Spinal cord (tissue), 10 donors: ENCODE data around the gene PRKCZ. TPM values are rescaled to one million over a fixed set of nuclear protein-coding genes. Genes with fewer than 3 reads are reported as not detected.
"Not testable (repeated sequence)": the region's sequence is repeated elsewhere in the genome, so short reads cannot be mapped to it uniquely, and the experiment has no call there.

Experiments used
- DNase-seq, 6 donors: peaks; one replicate each; pipeline versions ENCODE4 v3.0.0 to v3.0.0-alpha.2; 2013 to 2015; ENCODE audit warnings: low spot score in 6 of 6, low read depth in 4 of 6
- H3K27ac ChIP-seq: one replicate; pipeline ENCODE4 v1.5.1; 2013; ENCODE audit warnings: low read depth, low read length, control low read depth
- H3K27me3 ChIP-seq: one replicate; pipeline ENCODE4 v1.6.1; 2013; ENCODE audit warnings: low read length; ENCODE audit not compliant: control insufficient read depth, insufficient read depth
- H3K36me3 ChIP-seq: one replicate; pipeline ENCODE4 v1.6.1; 2013; ENCODE audit warnings: low read length; ENCODE audit not compliant: control insufficient read depth, insufficient read depth
- H3K4me1 ChIP-seq: one replicate; pipeline ENCODE4 v1.6.1; 2013; ENCODE audit warnings: low read length; ENCODE audit not compliant: control insufficient read depth, insufficient read depth
- H3K4me3 ChIP-seq: one replicate; pipeline ENCODE4 v1.5.1; 2013; ENCODE audit warnings: low read depth, low read length, control low read depth
- H3K9me3 ChIP-seq: one replicate; pipeline ENCODE4 v1.6.1; 2013; ENCODE audit warnings: low read length; ENCODE audit not compliant: control insufficient read depth, insufficient read depth
- WGBS: methylation state at CpG from one replicate; pipeline ENCODE4 v1.1.5; 2013; ENCODE audit warnings: missing lambda C conversion rate; ENCODE audit not compliant: insufficient coverage; 5-methylcytosine and 5-hydroxymethylcytosine counted together
- polyA plus RNA-seq, 2 donors: library from polyadenylated mRNA; unstranded; fragments of 120-200 nt; gene quantifications; one replicate each; pipeline ENCODE4 v1.2.1, GENCODE V29; 2013; ENCODE audit not compliant: insufficient read length in 2 of 2
- total RNA-seq, 2 donors: library from RNA; depleted of rRNA in 1 of 2; stranded (reverse); fragments of 120-200 nt in 1 of 2; fragments of >200 nt in 1 of 2; gene quantifications; one replicate each; pipeline versions ENCODE4 v1.2.3 to v1.2.4, GENCODE V29; 2013 to 2014
- donor health status: healthy.

The PRKCZ gene
- total and polyA plus RNA-seq, 4 donors = 33.2 to 131 (median 93.1) TPM

DNA sequence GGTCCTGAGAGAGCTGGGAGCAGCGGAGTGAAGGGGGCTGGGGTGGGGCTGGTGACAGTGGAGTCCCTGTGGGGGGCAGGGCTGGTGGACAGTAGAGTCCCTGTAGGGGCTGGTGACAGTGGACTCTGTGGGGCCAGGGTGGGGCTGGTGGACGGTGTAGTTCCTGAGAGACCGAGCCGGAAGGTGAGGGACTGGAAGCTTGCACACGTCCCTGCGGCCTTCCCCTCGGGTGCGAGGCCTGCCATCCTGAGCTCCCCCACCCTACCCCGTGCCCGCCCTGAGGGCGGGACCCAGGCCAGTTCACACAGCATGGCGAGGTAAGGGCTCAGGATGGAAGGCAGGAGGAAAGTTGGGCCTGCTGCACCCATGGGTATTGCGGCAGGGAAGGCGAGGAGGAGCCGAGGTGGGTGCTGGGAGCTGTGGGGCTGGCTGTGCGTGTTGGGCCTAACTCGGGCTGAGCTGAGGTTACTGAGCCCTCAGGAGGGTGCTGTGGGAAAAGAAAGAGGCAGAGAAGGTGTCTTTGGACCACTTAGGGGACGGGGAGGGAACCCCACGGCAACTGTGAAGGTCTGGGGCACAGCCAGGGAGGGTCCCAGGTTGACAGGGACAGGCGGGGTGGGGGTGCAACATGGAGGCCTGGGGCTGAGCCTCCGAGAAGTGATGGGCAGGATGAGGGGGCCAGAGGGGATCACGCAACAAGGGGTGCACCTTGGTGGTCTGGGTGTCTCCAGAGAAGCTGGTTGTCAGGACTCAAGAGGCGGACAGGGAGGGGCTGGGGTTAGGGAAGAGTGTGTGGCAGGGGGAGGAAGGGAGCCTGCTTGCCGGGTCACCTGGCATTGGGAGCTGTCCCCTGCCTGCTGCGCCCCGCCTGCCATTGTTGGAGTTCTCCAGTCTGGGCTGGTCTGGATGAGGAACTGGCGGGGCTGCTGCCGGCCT is 60.8 kb downstream of the PRKCZ start:
- Histone ChIP-seq H3K27me3 (no peaks in the 10 kb centered on the region), H3K9me3 (no peaks in the 10 kb centered on the region), H3K36me3 (peaks cover 64% of the 10 kb centered on the region), H3K27ac (no peak overlapping the region), H3K4me3 (no peak overlapping the region), H3K4me1 (peaks cover 18% of the 10 kb centered on the region)
- 91% methylated on average over 13 of the region's 28 CpGs for WGBS
- no peak for DNase-seq

DNA sequence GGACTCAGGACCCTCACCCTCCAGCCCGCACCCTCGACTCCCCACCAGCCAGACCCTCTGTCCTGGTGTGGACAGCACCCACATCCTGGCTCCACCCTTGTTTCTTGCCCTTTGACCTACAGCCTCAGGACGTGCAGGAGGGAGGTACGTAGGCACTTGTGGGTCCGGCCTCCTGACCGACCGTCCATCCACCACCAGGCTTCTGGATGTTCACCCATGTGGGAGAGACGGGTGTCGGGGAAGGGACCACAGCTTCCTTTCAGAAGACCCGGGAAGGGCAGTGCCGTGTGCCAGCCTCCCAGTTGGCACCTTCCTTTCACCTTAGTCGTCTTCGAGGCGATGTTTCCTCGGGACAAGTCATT is 61.4 kb downstream of the PRKCZ start:
- peaks cover 58% of the 10 kb centered on the region for H3K36me3 ChIP-seq
- no peak overlapping the region for H3K27ac ChIP-seq
- H3K27me3 ChIP-seq = no peaks in the 10 kb centered on the region
- no peaks in the 10 kb centered on the region for H3K9me3 ChIP-seq
- peaks cover 22% of the 10 kb centered on the region for H3K4me1 ChIP-seq
- WGBS = 91% methylated on average over 13 of the region's 15 CpGs
- no peak for DNase-seq
- no peak overlapping the region for H3K4me3 ChIP-seq

GRCh38 chr1:2112280-2112701 is 62.1 kb downstream of the PRKCZ start:
- H3K36me3 ChIP-seq = peaks cover 52% of the 10 kb centered on the region
- no peak overlapping the region for H3K4me3 ChIP-seq
- DNase-seq = no peak
- H3K4me1 ChIP-seq = peaks cover 22% of the 10 kb centered on the region
- no peak overlapping the region for H3K27ac ChIP-seq
- no peaks in the 10 kb centered on the region for H3K9me3 ChIP-seq
- WGBS = 75% methylated on average over 11 of the region's 17 CpGs
- H3K27me3 ChIP-seq = no peaks in the 10 kb centered on the region

- no peak for DNase-seq
- 99% methylated on average over 4 of the region's 15 CpGs for WGBS
Measured at GRCh38 chr1:2113620-2114135, 63.5 kb downstream of the PRKCZ start.

GRCh38 chr1:2114635-2115007 is 64.4 kb downstream of the PRKCZ start:
- Histone ChIP-seq H3K36me3 (peaks cover 29% of the 10 kb centered on the region), H3K4me1 (peaks cover 17% of the 10 kb centered on the region)
- 77% methylated on average over 7 of the region's 14 CpGs for WGBS
- not testable (repeated sequence) for H3K27me3 ChIP-seq, DNase-seq, H3K27ac ChIP-seq, H3K9me3 ChIP-seq, H3K4me3 ChIP-seq

More at GRCh38 chr1:2113620-2114135, 63.5 kb downstream of the PRKCZ start:
- H3K9me3 ChIP-seq = no peaks in the 10 kb centered on the region
- no peak overlapping the region for H3K4me3 ChIP-seq
- peaks cover 39% of the 10 kb centered on the region for H3K36me3 ChIP-seq
- no peak overlapping the region for H3K27ac ChIP-seq
- no peaks in the 10 kb centered on the region for H3K27me3 ChIP-seq
- H3K4me1 ChIP-seq = peaks cover 17% of the 10 kb centered on the region

DNA sequence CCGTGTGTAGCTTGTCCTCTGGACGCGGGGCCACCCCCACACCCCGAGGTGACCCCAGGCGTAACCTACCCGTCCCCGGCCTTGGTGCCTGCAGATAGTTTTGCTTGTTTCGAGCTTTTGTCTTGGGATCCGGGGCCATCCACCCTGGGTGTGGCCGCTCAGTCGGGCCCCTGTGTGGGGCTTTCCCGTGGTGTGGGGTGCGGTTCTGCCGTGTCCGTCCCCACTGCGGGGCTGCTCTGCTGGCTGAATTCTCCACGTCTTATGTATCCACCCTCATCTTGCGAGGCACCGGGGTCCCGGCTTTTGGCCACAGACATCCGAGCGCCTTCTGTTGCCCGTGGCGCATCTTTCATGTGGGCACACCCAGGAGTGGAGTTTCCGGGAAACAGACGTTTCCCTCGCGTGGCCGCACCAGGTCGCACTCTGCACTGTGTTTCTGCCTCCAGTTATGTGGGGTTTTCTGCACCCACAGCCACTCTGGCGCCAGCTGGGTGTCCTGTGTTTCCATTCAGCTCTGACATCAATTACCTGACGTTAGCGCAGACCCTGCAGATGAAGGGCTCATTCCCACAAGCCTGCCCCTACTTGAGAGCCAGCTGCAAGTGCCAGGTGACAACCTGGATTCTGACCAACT is 64.9 kb downstream of the PRKCZ start:
- Histone ChIP-seq H3K36me3 (peaks cover 25% of the 10 kb centered on the region), H3K4me3 (no peak overlapping the region), H3K27me3 (no peaks in the 10 kb centered on the region), H3K4me1 (peaks cover 17% of the 10 kb centered on the region), H3K9me3 (no peaks in the 10 kb centered on the region), H3K27ac (no peak overlapping the region)
- no peak for DNase-seq
- WGBS = 78% methylated on average over 33 of the region's 33 CpGs

- peaks cover 20% of the 10 kb centered on the region for H3K36me3 ChIP-seq
- no peaks in the 10 kb centered on the region for H3K9me3 ChIP-seq
- peak in 2 of 6 donors; percentile 43 to 63 for DNase-seq
- no peaks in the 10 kb centered on the region for H3K27me3 ChIP-seq
- no peak overlapping the region for H3K4me3 ChIP-seq
- WGBS = 12% methylated on average over 28 of the region's 28 CpGs
- H3K4me1 ChIP-seq = peaks cover 17% of the 10 kb centered on the region
- no peak overlapping the region for H3K27ac ChIP-seq
Measured at GRCh38 chr1:2115702-2116341, 65.6 kb downstream of the PRKCZ start.

DNA sequence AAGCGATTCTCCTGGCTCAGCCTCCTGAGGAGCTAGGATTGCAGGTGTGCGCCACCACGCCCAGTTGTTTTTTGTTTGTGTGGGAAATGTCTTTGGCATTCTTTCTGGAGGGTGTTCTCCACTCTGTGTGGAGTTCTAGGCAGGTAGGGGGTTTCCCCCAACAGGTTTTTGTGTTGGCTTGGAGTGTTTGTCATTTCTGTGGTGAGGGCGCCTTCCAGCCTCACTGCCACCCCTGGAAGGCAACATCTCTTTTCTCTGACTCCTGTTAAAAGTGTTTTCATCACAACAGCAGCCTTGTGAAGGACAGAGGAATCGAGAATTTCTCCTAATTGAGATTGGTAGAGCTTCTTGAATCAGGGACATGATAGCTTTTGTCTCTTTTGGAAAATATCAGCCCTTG is 69.7 kb downstream of the PRKCZ start:
- no peaks in the 10 kb centered on the region for H3K27me3 ChIP-seq
- H3K4me1 ChIP-seq = peaks cover 22% of the 10 kb centered on the region
- peaks cover 4% of the 10 kb centered on the region for H3K36me3 ChIP-seq
- no peak for DNase-seq
- H3K9me3 ChIP-seq = no peaks in the 10 kb centered on the region
- H3K4me3 ChIP-seq = no peak overlapping the region
- H3K27ac ChIP-seq = no peak overlapping the region
- WGBS = 100% methylated on average over 2 of the region's 5 CpGs

DNA sequence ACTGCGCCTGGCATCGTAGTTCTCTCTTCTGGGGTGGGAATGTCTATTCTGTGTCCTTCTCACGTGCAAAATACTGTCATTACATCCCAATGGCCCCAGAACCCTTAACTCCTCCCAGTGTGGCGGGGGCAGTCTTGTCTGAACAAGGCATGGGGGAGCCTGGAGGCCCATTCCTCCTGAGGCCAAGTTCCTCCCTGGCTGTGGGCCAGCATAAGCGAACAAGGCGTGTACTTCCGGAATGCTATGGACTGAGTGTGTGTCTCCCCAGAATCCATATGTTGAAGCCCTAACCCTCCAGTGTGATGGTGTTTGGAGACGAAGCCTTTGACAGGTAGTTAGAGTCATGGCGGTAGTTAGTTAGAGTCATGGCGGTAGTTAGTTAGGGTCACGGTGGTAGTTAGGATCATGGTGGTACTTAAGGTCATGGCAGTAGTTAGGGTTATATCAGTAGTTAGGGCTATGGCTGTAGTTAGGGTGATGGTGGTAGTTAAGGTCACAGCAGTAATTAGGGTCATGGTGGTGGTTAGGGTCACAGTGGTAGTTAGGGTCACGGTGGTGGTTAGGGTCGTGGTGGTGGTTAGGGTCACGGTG is 71.0 kb downstream of the PRKCZ start:
- Histone ChIP-seq H3K4me3 (no peak overlapping the region), H3K27ac (no peak overlapping the region), H3K36me3 (no peaks in the 10 kb centered on the region), H3K4me1 (peaks cover 20% of the 10 kb centered on the region), H3K9me3 (no peaks in the 10 kb centered on the region), H3K27me3 (no peaks in the 10 kb centered on the region)
- no peak for DNase-seq
- WGBS = 86% methylated on average over 8 of the region's 14 CpGs
